Activated CD4-positive, alpha-beta T cell treated with anti-CD3 and anti-CD28 coated beads, Interleukin-10, Interleukin-2, amounts not matched to agents 100 ng/mL and 50 ng/mL, durations not matched to agents 16 hours and 8 hours (primary cell): ENCODE results near the gene COX17.

ENCODE experiments used
- DNase-seq: peaks from one replicate; pipeline ENCODE4 v3.0.0-alpha.2; 2020

COX17 gene

GRCh38 chr3:119642746-119643473 is 34.3 kb downstream of the COX17 start:
- peak; percentile 53 for DNase-seq

GRCh38 chr3:119641416-119641815 is 35.8 kb downstream of the COX17 start:
- no peak for DNase-seq

GRCh38 chr3:119639494-119640350 is 37.5 kb downstream of the COX17 start:
- peak; percentile 83 for DNase-seq

GRCh38 chr3:119637679-119638477 is 39.3 kb downstream of the COX17 start:
- peak; percentile 72 for DNase-seq

- DNase-seq = no peak
These were observed 40.2 kb downstream of the COX17 start for GRCh38 chr3:119636891-119637611.

- no peak for DNase-seq
These were observed 41.0 kb downstream of the COX17 start for GRCh38 chr3:119636249-119636648.

GRCh38 chr3:119635719-119636118 is 41.5 kb downstream of the COX17 start:
- DNase-seq = no peak

GRCh38 chr3:119632829-119633228 is 44.4 kb downstream of the COX17 start:
- no peak for DNase-seq

GRCh38 chr3:119632216-119632615 is 45.0 kb downstream of the COX17 start:
- DNase-seq = no peak

- no peak for DNase-seq
These were observed 45.7 kb downstream of the COX17 start for GRCh38 chr3:119631516-119631915.

- DNase-seq = no peak
These were observed 46.3 kb downstream of the COX17 start for GRCh38 chr3:119630880-119631329.

- DNase-seq = peak; percentile 26
These were observed 46.9 kb downstream of the COX17 start for GRCh38 chr3:119630128-119630879.

GRCh38 chr3:119628816-119629445 is 48.3 kb downstream of the COX17 start:
- DNase-seq = peak; percentile 9

GRCh38 chr3:119628390-119628789 is 48.8 kb downstream of the COX17 start:
- DNase-seq = peak; percentile 67

- peak; percentile 60 for DNase-seq
These were observed 49.7 kb downstream of the COX17 start for GRCh38 chr3:119627461-119627860.

GRCh38 chr3:119626196-119626595 is 51.0 kb downstream of the COX17 start:
- no peak for DNase-seq

- DNase-seq = no peak
These were observed 51.6 kb downstream of the COX17 start for GRCh38 chr3:119625451-119626153.

- no peak for DNase-seq
These were observed 53.0 kb downstream of the COX17 start for GRCh38 chr3:119624002-119624720.

- no peak for DNase-seq
These were observed 56.3 kb downstream of the COX17 start for GRCh38 chr3:119620899-119621298.
